VCaP (cell line): ENCODE data around the gene MID1IP1.
A peak's percentile ranks its signal among the peaks of the same experiment; 100 is the strongest.

Experiments used
- H3K27ac ChIP-seq: fragments of 450-650 bp; 2 replicates; pipeline ENCODE4 v1.5.1; 2017
- CTCF ChIP-seq: fragments of 450-650 bp; conservative IDR thresholded peaks from 2 replicates; pipeline ENCODE4 v1.5.1; 2017; ENCODE audit warnings: mild to moderate bottlenecking, moderate library complexity

MID1IP1 gene

GRCh38 chrX:38774249-38774648 is 27.0 kb upstream of the MID1IP1 start:
- no peak for TF ChIP-seq CTCF
- no peak overlapping the region for H3K27ac ChIP-seq

- no peak overlapping the region for H3K27ac ChIP-seq
- no peak for TF ChIP-seq CTCF
Measured at GRCh38 chrX:38796946-38797345, 4.3 kb upstream of the MID1IP1 start.

GRCh38 chrX:38798956-38799355 is 2.3 kb upstream of the MID1IP1 start:
- H3K27ac ChIP-seq: no peak overlapping the region
- TF ChIP-seq CTCF: no peak

- no peak for TF ChIP-seq CTCF
- no peak overlapping the region for H3K27ac ChIP-seq
Measured at GRCh38 chrX:38799995-38800580, 1.2 kb upstream of the MID1IP1 start.

GRCh38 chrX:38803243-38803587 is 2.0 kb downstream of the MID1IP1 start:
- H3K27ac ChIP-seq: peak overlapping the region; percentile 88
- TF ChIP-seq CTCF: no peak

- no peak for TF ChIP-seq CTCF
- peak overlapping the region; percentile 88 for H3K27ac ChIP-seq
Measured at GRCh38 chrX:38803588-38804431, 2.6 kb downstream of the MID1IP1 start.

GRCh38 chrX:38804432-38804681 is 3.1 kb downstream of the MID1IP1 start:
- TF ChIP-seq CTCF: no peak

More at GRCh38 chrX:38804432-38804681, 3.1 kb downstream of the MID1IP1 start:
- H3K27ac ChIP-seq: peak overlapping the region; percentile 88
